DMS79 treated with DMSO at 0.1 percent for 48 hours (cell line): ENCODE measurements around the gene AUTS2.
A peak's percentile ranks its signal among the peaks of the same experiment; 100 is the strongest.
"Not testable (repeated sequence)": the region's sequence is repeated elsewhere in the genome, so short reads cannot be mapped to it uniquely, and the experiment has no call there.

Experiments
- DNase-seq: peaks from one replicate; lab custom pipeline; 2025; lab: John Stamatoyannopoulos, UW

The AUTS2 gene

DNA sequence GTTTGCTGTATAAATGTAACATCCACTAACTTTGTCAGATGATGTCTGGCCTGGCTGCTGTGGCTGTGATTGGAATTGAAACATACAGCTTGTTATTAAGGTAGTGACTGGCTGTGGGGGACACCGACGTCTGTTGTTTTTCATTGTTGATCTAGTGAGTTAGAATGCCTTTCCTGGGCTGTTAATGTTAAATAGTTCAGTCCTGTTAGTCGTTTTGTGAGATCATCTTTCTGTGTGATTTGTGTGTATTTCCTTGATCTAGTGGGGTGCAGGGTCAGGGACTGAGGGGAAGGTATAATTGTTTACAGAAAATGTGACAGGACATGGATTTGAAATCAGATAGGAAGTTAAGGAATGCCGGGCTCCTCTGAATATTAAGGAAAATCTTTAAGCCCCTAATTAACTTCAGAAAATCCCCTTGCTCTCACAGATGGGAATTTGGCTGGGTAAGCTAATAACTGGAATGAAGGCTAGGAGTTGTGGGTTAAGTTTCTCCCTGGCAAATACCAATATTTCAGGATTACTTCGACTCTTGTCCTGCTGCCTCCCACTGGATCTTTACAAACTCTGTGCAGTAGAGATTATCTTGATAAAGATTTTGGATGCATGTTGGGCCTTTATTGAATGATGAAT lies 163.1 kb downstream of the AUTS2 start:
- DNase-seq: no peak

- no peak for DNase-seq
Observed at GRCh38 chr7:69762821-69763352, 164.6 kb downstream of the AUTS2 start.

DNA sequence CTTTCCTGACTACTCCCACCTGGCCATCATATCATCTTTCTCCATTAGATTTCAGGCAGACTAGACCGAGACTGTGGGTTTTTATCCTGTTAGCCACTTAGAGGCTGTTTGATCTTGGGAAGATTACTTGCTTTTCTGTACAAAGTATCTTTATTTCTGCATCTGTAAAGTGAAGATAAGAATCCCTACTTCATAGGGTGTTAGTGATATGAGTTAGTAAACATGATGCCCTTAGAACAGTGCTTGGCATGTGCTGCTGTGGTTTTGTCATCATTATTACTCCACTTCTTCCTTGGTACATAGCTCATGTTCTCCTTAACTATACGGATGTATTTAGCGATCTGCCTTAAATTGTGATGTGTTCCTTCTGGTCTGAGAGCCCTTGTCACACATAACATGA lies 165.2 kb downstream of the AUTS2 start:
- DNase-seq: no peak

- DNase-seq: peak; percentile 64
Observed at GRCh38 chr7:69764147-69764546, 165.9 kb downstream of the AUTS2 start.

DNA sequence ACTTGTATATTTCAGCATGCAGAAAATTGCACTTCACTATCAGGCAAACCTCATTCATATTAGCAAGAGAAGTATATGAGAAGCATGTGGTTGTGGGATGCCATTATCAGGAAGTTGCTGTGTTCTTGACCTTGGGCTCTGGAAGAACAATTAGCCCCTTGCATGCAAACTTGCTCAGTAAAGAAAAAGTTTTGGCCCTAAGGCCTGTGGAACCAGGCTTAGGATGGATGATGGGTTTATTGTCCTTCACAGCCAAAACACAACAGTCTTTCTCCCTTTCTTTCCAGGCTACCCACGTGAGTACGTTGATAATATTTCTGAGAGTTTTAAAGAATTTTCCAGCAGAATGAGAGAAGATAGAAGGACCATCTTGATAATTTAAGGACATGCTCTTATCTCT lies 166.4 kb downstream of the AUTS2 start:
- no peak for DNase-seq

DNA sequence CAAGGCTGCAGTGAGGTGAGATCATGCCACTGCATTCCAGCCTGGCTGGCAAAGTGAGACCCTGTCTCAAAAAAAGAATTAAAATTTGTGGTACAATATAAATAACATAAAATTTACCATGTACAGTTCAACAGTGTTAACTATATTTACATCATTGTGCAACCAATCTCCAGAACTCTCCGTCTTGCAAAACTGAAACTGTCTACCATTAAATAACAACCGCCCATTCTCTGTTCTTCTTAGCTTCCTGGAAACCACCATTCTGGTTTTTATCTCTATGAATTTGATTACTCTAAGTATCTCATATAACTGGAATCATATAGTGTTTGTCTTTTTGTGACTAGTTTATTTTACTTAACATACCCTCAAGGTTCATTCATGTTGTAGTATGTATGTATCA lies 167.6 kb downstream of the AUTS2 start:
- DNase-seq: no peak

GRCh38 chr7:69768986-69769595 lies 170.8 kb downstream of the AUTS2 start:
- no peak for DNase-seq

- no peak for DNase-seq
Observed at GRCh38 chr7:69769826-69770225, 171.6 kb downstream of the AUTS2 start.

- DNase-seq: no peak
Observed at GRCh38 chr7:69770613-69771012, 172.3 kb downstream of the AUTS2 start.

- no peak for DNase-seq
Observed at GRCh38 chr7:69772718-69773436, 174.6 kb downstream of the AUTS2 start.

GRCh38 chr7:69773535-69774225 lies 175.4 kb downstream of the AUTS2 start:
- DNase-seq: no peak

DNA sequence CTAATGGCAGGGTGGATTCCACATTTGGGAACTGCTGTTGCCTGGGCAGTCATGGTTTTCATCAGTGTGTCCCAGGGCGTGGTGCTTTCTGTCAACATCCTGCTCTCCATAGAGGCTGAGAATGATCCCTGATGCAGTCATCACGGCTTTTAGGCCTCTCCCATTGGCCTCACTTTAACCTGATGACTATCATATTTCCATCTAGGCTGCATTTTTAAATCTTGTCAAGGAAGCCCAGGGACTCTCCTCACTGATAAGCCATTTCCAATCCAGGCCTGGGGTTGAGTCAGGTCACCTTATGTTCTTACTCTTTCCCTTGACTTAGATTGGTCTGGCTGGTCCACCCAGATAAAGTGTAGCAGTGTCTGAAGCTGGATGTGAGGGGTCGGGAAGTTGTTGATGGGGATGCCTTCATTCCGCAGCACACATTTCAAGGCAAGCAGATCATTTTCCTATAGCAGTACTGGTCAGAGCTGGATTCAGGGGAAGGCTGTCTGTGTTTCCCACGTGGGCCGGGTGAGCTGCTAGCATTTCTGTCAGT lies 177.0 kb downstream of the AUTS2 start:
- no peak for DNase-seq

GRCh38 chr7:69776611-69777010 lies 178.3 kb downstream of the AUTS2 start:
- no peak for DNase-seq

GRCh38 chr7:69778138-69778537 lies 179.9 kb downstream of the AUTS2 start:
- no peak for DNase-seq

- DNase-seq: peak; percentile 85
Observed at GRCh38 chr7:69780379-69780778, 182.1 kb downstream of the AUTS2 start.

GRCh38 chr7:69781412-69781846 lies 183.2 kb downstream of the AUTS2 start:
- peak; percentile 88 for DNase-seq

DNA sequence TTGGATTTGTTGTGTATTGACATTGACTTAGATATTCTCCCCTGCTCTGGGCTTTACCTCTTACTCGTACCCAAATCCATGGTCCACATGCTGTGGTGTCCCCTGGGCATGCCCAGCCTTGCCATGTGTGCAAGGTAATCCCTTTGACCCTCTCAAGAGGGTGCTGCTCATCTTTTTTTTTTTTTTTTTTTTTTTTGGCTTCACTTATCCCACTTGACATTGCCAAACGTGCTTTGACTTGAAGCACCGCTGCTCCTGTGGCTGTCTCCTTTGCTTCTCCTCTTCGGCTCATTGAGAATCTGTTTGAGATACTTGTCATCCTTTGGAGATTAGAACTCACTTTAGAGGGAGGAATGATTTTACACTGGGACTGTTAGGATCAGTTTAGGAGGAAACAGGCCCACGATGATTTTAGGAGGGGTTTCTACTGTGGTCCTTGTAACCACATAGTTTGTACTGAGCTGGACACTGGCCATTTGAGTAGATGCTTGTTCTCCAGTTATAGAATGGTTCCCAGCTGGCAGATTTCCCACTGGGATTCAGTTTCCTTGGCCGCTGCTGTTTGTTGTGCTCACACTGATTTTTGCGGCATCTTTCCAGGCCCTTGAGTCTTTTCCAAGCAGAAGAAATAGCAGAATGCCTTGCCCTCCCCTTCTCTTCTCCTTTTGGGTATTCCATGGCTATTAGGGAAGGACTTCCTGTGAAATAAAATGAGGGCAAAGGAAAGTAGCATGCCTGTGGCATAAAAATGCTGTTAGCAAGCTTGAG lies 184.8 kb downstream of the AUTS2 start:
- DNase-seq: peak; percentile 87

- not testable (repeated sequence) for DNase-seq
Observed at GRCh38 chr7:69786130-69786529, 187.9 kb downstream of the AUTS2 start.

- no peak for DNase-seq
Observed at GRCh38 chr7:69786730-69787395, 188.6 kb downstream of the AUTS2 start.

DNA sequence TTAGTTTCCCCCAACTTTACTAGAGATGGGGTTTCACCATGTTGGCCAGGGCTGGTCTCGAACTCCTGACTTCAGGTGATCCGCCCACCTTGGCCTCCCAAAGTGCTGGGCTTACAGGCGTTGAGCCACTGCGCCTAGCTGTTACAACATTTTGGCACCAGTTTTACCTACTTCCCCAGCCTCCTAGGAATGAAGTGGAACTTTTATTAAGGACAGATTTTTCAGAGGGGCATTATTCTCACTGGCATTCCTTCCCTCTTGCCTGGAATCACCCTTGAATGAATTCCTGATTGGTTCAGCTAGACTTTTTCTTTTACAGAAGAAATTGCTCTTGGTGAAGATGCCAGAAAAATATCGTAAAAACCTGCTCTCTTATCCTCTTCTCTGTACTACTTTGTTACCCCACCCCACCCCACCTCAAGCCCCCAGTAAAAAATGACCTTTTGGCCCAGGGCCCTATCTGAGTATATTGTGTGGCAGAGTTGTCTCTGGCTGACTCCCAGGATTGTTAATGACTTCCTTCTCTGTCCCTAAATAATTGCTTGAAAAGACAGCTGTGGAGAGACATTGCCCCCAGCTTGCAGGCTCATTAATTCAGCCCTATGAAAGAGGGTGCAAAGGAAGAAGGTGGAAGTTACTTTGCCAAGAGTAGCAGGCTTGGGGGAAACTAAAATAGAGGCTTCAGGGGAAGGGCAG lies 189.6 kb downstream of the AUTS2 start:
- DNase-seq: peak; percentile 24
